ENCODE results near the gene TICAM2.

DNA sequence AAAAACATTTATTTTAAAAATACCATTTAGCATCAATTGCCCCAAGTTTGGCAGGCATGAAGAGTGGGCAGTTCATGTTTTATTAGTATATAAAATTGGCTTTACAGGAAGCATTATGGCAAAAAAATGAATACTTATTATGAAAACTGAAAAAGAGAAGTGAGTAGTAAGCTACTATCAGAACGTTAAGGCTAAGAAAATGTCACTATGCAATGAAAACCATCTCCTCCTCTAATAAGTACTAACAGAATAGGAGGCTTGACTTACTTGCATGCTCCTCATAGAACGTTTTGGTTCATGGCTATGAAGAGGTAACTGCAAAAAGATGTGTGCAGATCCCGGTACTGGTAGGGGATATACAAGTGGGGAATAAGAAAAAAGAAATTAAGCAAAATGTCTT is 23.6 kb downstream of the TICAM2 start:
- TF ChIP-seq, protein P1, sequence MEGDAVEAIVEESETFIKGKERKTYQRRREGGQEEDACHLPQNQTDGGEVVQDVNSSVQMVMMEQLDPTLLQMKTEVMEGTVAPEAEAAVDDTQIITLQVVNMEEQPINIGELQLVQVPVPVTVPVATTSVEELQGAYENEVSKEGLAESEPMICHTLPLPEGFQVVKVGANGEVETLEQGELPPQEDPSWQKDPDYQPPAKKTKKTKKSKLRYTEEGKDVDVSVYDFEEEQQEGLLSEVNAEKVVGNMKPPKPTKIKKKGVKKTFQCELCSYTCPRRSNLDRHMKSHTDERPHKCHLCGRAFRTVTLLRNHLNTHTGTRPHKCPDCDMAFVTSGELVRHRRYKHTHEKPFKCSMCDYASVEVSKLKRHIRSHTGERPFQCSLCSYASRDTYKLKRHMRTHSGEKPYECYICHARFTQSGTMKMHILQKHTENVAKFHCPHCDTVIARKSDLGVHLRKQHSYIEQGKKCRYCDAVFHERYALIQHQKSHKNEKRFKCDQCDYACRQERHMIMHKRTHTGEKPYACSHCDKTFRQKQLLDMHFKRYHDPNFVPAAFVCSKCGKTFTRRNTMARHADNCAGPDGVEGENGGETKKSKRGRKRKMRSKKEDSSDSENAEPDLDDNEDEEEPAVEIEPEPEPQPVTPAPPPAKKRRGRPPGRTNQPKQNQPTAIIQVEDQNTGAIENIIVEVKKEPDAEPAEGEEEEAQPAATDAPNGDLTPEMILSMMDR (IDR thresholded peaks at IDR 0.05; ENCODE audit: low read depth, low read length): no peak
- TF ChIP-seq EZH2phosphoT487 (IDR thresholded peaks at IDR 0.05; ENCODE audit: low read depth): no peak
